COR-L47 (cell line): Measurements from ENCODE around the gene ITGB3.

Experiments used
- DNase-seq: peaks from one replicate; lab custom pipeline; 2025; lab: John Stamatoyannopoulos, UW

Gene ITGB3

DNA sequence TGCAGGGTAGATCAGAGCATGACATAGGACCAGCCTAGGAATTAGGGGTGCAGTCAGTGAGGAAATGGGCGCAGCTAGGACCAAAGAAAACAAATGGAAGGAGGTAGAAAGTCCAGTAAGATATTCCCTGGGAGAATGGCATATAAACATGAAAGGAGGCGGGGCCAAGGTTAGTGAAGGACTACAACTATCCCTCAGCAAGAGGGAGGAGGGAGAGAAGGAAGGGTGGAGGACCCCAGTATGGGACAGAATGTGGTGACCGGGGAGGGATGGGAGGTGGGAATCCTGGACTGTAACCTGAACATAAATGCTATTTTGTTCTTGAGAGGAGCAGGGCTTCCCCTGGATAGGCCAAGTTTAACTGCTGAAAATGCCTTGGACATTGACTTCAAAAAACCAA is 22.8 kb downstream of the ITGB3 start:
- no peak for DNase-seq

- no peak for DNase-seq
These were observed 23.2 kb downstream of the ITGB3 start for GRCh38 chr17:47276868-47277267.

- DNase-seq = no peak
These were observed 24.3 kb downstream of the ITGB3 start for GRCh38 chr17:47277921-47278320.

GRCh38 chr17:47278561-47278960 is 24.9 kb downstream of the ITGB3 start:
- no peak for DNase-seq

- DNase-seq = no peak
These were observed 25.6 kb downstream of the ITGB3 start for GRCh38 chr17:47279062-47279801.

- no peak for DNase-seq
These were observed 26.6 kb downstream of the ITGB3 start for GRCh38 chr17:47280072-47280811.

DNA sequence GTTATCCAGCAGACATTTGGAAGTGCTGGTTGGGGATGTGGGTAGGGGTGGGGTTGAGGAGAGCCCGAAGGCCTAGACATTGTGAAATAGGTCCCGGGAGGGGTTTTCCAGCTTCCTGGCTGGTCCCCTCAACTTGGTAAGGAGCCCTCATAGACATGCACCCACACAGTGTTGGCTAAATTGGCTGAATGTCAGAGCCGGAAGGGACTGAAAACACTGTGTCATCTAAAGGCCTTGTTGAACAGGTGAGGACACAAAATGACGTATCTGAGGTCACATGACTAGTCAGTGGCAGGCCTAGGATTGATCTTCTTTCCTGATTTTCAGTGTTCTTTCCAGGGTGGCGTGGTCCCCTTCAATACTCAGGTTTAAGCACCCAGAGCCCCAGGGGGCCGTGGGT is 27.6 kb downstream of the ITGB3 start:
- no peak for DNase-seq

GRCh38 chr17:47285003-47285402 is 31.4 kb downstream of the ITGB3 start:
- DNase-seq = no peak

DNA sequence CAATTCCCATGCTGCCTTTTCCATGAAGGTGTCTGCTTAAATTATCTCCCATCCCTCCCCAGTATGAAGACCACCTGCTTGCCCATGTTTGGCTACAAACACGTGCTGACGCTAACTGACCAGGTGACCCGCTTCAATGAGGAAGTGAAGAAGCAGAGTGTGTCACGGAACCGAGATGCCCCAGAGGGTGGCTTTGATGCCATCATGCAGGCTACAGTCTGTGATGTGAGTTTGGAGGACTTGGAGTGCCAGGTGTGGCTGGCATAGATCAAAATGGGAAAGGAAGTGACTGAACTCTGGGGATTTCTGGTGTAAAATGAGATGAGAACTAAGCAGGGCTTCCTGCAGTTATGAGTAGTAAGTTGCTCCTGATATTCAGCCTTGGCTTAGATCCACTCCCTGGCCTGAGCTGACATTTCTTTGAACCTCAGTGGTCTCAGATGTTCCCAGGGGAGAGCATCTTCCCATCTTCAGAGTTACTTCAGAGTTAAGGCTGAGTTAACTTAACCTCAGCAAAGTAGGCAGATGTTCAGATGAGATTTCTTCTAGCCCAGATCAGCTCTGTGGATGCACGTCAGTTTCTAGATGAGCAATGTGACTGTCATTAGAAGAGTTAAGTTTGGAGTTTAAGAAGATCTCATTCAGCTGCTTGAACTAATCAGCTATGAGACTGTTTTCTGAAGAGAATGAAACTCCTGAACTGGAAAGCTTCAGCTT is 32.7 kb downstream of the ITGB3 start:
- no peak for DNase-seq

DNA sequence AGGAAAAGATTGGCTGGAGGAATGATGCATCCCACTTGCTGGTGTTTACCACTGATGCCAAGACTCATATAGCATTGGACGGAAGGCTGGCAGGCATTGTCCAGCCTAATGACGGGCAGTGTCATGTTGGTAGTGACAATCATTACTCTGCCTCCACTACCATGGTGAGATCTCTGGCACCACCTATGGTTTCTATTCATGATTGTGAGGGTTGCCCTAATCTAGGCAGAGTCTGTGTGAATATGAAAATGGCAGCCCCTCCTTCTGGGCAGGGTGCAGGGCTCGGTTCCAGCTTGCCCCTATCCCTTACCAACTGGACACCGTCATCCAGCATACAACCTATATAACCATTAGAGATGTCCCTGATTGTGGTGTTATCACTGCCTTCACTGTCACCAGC is 33.4 kb downstream of the ITGB3 start:
- no peak for DNase-seq

DNA sequence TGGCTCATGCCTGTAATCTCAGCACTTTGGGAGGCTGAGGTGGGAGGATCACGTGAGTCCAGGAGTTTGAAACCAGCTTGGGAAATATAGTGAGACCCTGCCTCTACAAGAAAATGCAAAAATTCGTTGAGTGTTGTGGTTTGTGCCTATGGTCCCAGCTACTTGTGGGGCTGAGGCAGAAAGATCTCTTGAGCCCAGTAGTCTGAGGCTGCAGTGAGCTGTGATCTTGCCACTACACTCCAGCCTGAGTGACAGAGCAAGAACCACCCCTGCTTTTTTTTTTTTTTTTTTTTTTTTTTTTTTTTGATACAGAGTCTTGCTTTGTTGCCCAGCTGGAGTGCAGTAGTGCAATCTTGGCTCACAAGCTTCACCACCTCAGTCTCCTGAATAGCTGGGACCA is 34.0 kb downstream of the ITGB3 start:
- no peak for DNase-seq

DNA sequence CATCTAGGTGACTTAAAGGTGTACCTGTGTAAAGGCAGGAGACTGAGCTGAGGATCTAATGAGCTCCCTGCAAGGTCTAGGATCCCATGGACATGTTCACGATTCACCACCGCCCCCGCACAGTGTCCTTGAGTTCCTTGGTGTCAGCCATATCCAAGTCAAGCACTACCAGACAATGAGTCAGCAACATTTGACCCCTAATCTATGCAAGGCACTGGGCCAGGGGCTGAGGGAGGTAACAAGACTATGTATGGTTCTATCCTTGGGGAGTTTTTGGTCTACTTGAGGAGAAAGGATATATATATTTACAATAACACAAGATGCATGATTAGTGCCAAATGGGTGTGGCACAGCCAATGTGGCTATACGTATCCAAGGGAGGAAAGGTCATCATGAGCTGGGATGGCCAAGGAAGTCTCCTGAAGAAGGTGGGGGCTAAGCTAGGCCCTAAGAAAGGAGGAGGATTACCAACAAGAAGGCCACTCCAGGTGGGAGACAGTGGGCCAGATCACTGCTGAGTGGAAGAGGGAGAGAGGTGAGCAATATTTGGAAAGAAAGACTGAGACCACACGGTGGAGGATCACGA is 35.0 kb downstream of the ITGB3 start:
- no peak for DNase-seq

DNA sequence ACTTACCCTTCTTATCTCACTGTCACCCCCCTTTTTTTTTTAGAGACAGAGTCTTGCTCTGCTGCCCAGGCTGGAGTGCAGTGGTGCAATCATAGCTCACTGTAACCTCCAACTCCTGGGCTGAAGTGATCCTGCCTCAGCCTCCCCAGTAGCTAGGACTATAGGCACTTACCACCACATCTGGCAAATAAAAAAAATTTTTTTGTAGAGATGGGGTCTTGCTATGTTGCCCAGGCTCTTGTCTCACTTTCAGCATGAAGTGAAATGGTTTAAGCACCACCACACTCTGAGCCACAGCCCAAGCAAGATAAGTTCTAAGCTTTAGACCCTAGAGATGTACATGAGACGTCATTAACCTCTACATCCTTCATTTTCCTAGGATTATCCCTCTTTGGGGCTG is 35.7 kb downstream of the ITGB3 start:
- DNase-seq = no peak

DNA sequence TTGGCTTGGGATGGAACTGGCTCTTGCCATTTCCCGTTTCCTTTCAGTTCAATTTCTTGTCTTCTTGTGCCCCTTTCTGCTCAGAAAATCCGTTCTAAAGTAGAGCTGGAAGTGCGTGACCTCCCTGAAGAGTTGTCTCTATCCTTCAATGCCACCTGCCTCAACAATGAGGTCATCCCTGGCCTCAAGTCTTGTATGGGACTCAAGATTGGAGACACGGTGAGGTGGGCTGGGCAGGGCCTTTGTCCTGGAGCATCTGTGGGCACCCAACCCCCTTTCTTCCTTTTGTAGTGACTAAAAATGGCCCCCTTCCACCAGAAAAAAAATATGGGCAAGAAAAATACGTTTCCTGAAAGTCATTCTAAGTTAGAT is 37.2 kb downstream of the ITGB3 start:
- no peak for DNase-seq

GRCh38 chr17:47291242-47291873 is 37.7 kb downstream of the ITGB3 start:
- DNase-seq = no peak

- DNase-seq = no peak
These were observed 38.6 kb downstream of the ITGB3 start for GRCh38 chr17:47292206-47292605.

- DNase-seq = no peak
These were observed 41.6 kb downstream of the ITGB3 start for GRCh38 chr17:47295037-47295873.

DNA sequence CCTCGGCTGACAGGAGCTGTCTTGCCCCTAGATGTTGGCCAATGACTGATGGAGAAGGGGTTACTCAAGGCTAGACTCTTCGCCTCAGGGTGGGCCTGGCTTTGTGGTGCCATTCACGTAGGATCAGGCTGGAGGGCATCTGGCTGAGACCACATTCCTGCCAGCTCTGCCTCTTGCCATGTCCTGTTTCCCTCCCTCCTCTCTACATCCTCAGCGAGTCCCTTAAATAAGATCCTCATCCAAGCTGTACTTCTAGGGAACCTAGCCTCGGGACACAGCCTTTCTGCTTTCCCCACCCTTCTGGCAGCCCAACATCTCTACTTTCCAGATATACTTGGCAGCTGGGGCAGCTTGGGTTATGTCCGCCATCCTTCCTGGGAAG is 42.2 kb downstream of the ITGB3 start:
- DNase-seq = no peak

- no peak for DNase-seq
These were observed 44.2 kb downstream of the ITGB3 start for GRCh38 chr17:47297661-47298400.

DNA sequence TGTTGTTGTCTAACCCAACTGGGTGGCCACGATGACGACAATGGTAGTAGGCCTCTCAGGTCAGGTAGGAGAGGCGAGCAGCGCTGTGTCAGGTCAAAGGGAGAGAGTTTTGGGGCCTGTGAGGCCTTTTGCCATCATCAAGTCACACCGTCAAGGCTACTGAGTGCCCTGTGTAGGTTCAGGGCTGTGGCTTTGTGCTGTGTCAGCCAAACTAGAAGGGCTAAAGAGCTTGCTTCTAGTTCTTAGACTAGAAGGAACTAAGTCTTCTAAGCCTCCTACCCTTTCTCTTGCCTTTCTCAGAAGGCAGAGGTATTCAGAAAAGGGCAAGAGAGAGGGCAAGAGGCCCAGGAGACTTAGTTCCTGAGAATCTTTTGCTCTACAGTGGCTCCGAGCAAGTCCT is 45.1 kb downstream of the ITGB3 start:
- no peak for DNase-seq
